Cardiac fibroblast (primary cell): ENCODE measurements around the gene PPP1R16B.
A peak's percentile ranks its signal among the peaks of the same experiment; 100 is the strongest.

Source experiments
- DNase-seq, 2 donors: peaks; one replicate each; pipeline versions ENCODE4 v3.0.0 to v3.0.0-alpha.2; 2010; ENCODE audit warnings: low read depth in 2 of 2
- H3K4me3 ChIP-seq, 2 donors: replicated peaks in 1 of 2; 1 replicate in 1 of 2; 2 replicates in 1 of 2; pipeline ENCODE4 v1.5.1; 2011; ENCODE audit warnings: low read depth in 2 of 2, low read length in 2 of 2, mild to moderate bottlenecking in 2 of 2, moderate library complexity in 1 of 2
- TF ChIP-seq, protein P1 (sequence below): IDR thresholded peaks from one replicate; pipeline ENCODE4 v1.5.1; 2011; ENCODE audit warnings: low read depth, mild to moderate bottlenecking, low read length, inconsistent platforms

The PPP1R16B gene

DNA sequence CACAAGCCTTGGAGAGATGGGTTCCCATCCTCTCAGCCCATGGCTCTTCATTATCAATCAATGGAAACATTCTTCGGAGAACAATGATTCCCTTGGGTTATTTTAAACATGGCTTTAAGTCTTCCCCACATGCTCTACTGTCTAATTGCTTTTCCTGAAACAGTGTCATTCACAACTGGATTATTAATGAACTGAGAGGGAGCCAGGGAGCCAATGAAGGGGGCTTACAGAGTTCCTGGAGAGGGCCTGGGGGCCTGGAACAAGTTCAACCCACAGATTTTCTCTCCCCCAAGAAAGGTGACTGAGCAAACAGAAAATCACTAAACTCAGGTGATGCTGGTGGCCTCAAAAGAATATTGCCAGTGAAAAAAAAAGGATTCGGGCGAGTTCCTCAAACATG lies 1.3 kb upstream of the PPP1R16B start:
- no peak for DNase-seq
- H3K4me3 ChIP-seq = no peak overlapping the region

GRCh38 chr20:38804682-38805501 lies 605 bp upstream of the PPP1R16B start:
- peak overlapping the region; percentile 5 to 52 for H3K4me3 ChIP-seq
- peak; percentile 18 to 21 for DNase-seq
- TF ChIP-seq, protein P1, sequence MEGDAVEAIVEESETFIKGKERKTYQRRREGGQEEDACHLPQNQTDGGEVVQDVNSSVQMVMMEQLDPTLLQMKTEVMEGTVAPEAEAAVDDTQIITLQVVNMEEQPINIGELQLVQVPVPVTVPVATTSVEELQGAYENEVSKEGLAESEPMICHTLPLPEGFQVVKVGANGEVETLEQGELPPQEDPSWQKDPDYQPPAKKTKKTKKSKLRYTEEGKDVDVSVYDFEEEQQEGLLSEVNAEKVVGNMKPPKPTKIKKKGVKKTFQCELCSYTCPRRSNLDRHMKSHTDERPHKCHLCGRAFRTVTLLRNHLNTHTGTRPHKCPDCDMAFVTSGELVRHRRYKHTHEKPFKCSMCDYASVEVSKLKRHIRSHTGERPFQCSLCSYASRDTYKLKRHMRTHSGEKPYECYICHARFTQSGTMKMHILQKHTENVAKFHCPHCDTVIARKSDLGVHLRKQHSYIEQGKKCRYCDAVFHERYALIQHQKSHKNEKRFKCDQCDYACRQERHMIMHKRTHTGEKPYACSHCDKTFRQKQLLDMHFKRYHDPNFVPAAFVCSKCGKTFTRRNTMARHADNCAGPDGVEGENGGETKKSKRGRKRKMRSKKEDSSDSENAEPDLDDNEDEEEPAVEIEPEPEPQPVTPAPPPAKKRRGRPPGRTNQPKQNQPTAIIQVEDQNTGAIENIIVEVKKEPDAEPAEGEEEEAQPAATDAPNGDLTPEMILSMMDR = no peak

More for the DNA sequence above, 1.3 kb upstream of the PPP1R16B start:
- TF ChIP-seq, protein P1 = no peak

DNA sequence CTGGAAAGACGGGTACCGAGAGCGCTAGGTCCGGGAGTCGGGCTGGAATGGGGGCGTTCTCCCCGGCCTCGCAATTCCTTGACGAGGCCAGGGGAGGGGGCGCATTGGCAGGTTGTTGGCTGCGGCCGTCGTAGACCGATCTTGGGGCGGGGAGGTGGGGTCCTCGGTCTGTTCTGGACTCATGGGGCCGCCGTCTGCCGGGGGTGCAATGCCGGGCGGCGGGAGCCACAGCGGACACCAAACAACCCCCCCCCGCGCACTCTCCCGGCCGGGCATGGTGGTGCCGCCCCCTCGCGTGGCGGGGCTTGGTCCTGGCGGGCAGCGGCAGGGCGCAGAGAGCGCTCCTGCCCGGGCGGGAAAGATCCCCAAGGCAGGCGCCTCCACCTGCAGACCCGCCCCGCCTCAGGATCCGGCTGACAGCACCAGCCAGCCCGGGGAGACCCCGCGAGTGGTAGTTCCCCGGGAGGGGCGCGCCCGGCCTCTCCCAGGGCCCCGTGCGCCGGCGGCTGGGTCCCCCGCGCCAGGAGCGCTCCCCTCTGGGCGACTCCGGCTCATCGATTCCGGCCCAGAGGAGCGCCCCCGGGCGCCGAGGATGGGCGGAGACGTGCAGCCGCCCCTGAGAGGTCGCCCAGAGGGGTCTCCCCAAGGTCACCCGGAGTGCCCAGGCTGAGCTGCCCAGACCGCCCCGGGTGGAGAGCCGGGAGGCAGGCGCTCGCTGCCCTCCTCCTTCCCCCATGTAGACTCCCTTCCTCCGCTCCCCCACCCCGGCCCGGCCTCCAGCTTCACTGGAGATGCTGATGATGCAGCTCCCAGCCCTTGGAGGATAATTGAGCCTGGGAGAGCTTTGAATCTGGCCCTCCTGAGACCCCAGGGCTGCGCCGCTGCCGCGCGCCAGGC lies 709 bp downstream of the PPP1R16B start:
- TF ChIP-seq, protein P1 = no peak
- DNase-seq = no peak
- peak overlapping the region; percentile 45 to 52 for H3K4me3 ChIP-seq

DNA sequence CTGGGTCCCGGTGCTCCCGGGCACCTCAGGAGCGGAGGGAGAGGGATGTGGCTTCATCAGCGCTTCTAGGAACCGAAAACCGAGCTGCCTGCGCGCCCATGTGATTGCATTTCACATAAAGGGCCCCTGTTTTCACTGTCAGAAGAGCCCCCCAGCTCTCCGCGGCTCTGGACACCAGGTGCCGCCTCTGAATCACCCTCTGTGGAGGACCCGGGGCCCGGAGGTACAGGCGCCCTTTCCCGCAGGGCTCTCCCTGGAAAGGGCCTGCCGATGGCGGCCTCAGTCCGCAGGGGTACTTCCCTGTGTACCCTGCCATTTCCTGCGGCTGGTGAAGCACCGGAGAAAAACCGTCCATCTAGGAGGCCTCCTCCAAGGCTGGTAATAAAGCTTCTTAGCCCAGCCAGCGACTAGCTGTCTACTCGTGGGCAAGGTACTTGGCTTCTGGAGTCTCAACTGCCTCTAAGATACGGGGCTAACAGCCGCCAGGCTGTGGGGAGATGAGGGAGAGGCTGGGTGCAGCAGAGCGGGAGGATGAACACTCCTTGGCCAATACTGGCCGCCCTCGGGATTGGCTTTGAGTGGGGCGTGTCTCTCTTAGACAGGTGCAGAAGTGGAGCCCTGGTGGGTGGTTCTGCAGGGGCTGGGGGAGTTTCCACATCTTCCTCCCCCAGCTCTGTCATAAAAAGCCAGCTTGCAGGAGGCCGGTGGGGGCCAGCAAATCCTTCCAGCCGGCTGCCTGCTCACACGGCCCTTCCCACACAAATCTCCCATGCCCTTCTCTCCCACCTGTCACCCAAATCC lies 1.6 kb downstream of the PPP1R16B start:
- peak overlapping the region; percentile 21 to 52 for H3K4me3 ChIP-seq
- TF ChIP-seq, protein P1 = no peak
- no peak for DNase-seq

DNA sequence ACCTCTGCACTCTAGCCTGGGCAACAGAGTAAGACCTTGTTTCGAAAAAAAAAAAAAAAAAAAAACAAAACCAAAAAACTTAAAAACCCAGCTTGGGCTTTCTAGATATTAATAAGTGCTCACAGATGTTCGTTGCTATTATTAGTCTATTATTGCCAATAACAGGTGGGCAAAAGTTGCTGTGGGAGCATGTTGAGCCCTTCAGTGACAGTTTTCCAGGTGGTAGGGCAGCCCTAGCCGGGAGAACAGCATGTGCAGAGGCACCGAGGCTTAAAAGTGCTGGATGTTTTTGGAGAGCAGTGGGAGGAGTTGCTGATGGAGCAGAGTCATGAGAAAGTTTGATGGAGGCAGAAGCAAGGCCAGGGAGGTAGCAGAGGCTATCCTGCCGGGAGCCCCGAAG lies 4.4 kb downstream of the PPP1R16B start:
- no peak overlapping the region for H3K4me3 ChIP-seq
- TF ChIP-seq, protein P1 = no peak
- no peak for DNase-seq

GRCh38 chr20:38810926-38811630 lies 5.6 kb downstream of the PPP1R16B start:
- DNase-seq = no peak
- TF ChIP-seq, protein P1 = no peak
- H3K4me3 ChIP-seq = no peak overlapping the region
